HL-60 (cell line): ENCODE results near the gene IRF2BP2.

Experiments
- GABPA ChIP-seq: IDR thresholded peaks from 2 replicates; pipeline ENCODE4 v1.6.1; 2012; ENCODE audit warnings: low read depth
- POLR2AphosphoS5 ChIP-seq: IDR thresholded peaks from 2 replicates; pipeline ENCODE4 v1.6.1; 2012; ENCODE audit warnings: low read depth
- SPI1 ChIP-seq: IDR thresholded peaks from 2 replicates; pipeline ENCODE4 v1.6.1; 2012; ENCODE audit warnings: low read depth, mild to moderate bottlenecking, borderline replicate concordance
- TF ChIP-seq, protein P1 (sequence below): IDR thresholded peaks from one replicate; pipeline ENCODE4 v1.5.1; 2011; ENCODE audit warnings: low read length, control low read depth, inconsistent platforms; ENCODE audit not compliant: insufficient read depth
- TF ChIP-seq, protein P2 (sequence below): IDR thresholded peaks from 2 replicates; pipeline ENCODE4 v1.6.1; 2012; ENCODE audit warnings: low read depth; ENCODE audit not compliant: insufficient replicate concordance

DNA sequence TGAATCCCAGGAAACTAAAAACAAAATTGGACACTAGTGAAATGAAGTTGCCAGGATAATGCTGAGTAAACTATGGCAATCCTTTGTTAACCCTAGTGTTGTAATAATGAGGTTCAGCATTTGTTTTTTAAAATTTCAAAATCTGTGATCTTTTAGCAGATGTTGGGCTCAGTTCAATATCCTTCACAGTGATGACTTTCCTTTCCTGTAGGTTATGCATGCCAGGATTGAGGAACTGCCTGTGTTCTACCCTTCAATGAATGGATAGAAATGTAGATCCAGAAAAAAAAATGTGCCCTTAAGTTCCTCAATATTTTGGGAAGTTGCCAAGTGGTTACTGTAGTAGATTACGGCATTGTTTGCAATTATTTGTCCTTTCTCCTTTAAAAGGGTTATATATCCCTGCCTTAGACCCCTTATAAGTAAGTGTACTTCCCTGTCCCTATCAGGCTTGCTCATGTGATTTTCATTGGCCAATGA, 35.5 kb upstream of the IRF2BP2 start:
- TF ChIP-seq POLR2AphosphoS5 = peak; percentile 26; the same call in 1 of the 2 replicates
- TF ChIP-seq, protein P1, sequence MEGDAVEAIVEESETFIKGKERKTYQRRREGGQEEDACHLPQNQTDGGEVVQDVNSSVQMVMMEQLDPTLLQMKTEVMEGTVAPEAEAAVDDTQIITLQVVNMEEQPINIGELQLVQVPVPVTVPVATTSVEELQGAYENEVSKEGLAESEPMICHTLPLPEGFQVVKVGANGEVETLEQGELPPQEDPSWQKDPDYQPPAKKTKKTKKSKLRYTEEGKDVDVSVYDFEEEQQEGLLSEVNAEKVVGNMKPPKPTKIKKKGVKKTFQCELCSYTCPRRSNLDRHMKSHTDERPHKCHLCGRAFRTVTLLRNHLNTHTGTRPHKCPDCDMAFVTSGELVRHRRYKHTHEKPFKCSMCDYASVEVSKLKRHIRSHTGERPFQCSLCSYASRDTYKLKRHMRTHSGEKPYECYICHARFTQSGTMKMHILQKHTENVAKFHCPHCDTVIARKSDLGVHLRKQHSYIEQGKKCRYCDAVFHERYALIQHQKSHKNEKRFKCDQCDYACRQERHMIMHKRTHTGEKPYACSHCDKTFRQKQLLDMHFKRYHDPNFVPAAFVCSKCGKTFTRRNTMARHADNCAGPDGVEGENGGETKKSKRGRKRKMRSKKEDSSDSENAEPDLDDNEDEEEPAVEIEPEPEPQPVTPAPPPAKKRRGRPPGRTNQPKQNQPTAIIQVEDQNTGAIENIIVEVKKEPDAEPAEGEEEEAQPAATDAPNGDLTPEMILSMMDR = no peak
- TF ChIP-seq, protein P2, sequence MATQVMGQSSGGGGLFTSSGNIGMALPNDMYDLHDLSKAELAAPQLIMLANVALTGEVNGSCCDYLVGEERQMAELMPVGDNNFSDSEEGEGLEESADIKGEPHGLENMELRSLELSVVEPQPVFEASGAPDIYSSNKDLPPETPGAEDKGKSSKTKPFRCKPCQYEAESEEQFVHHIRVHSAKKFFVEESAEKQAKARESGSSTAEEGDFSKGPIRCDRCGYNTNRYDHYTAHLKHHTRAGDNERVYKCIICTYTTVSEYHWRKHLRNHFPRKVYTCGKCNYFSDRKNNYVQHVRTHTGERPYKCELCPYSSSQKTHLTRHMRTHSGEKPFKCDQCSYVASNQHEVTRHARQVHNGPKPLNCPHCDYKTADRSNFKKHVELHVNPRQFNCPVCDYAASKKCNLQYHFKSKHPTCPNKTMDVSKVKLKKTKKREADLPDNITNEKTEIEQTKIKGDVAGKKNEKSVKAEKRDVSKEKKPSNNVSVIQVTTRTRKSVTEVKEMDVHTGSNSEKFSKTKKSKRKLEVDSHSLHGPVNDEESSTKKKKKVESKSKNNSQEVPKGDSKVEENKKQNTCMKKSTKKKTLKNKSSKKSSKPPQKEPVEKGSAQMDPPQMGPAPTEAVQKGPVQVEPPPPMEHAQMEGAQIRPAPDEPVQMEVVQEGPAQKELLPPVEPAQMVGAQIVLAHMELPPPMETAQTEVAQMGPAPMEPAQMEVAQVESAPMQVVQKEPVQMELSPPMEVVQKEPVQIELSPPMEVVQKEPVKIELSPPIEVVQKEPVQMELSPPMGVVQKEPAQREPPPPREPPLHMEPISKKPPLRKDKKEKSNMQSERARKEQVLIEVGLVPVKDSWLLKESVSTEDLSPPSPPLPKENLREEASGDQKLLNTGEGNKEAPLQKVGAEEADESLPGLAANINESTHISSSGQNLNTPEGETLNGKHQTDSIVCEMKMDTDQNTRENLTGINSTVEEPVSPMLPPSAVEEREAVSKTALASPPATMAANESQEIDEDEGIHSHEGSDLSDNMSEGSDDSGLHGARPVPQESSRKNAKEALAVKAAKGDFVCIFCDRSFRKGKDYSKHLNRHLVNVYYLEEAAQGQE = no peak
- no peak for TF ChIP-seq GABPA
- peak; percentile 80 for TF ChIP-seq SPI1
